SU-DHL-6 (cell line): ENCODE data around the gene CACNA2D1.

Experiments
- EZH2phosphoT487 ChIP-seq: fragments of 200-600 bp; sonication (generic), shearing (Covaris generic); conservative IDR thresholded peaks from 2 replicates; pipeline ENCODE4 v1.6.1; 2018; ENCODE audit warnings: mild to moderate bottlenecking, antibody characterized with exemption, low read length, moderate library complexity, mixed read lengths
- TF ChIP-seq, protein P1 (sequence below): fragments of 200-600 bp; sonication (generic); IDR thresholded peaks from one replicate; pipeline ENCODE4 v1.5.1; 2017; ENCODE audit warnings: antibody characterized with exemption, mild to moderate bottlenecking, low read length, moderate library complexity; ENCODE audit not compliant: insufficient read depth, poor library complexity, severe bottlenecking

GRCh38 chr7:82110146-82110840 lies 333.3 kb downstream of the CACNA2D1 start:
- TF ChIP-seq, protein P1, sequence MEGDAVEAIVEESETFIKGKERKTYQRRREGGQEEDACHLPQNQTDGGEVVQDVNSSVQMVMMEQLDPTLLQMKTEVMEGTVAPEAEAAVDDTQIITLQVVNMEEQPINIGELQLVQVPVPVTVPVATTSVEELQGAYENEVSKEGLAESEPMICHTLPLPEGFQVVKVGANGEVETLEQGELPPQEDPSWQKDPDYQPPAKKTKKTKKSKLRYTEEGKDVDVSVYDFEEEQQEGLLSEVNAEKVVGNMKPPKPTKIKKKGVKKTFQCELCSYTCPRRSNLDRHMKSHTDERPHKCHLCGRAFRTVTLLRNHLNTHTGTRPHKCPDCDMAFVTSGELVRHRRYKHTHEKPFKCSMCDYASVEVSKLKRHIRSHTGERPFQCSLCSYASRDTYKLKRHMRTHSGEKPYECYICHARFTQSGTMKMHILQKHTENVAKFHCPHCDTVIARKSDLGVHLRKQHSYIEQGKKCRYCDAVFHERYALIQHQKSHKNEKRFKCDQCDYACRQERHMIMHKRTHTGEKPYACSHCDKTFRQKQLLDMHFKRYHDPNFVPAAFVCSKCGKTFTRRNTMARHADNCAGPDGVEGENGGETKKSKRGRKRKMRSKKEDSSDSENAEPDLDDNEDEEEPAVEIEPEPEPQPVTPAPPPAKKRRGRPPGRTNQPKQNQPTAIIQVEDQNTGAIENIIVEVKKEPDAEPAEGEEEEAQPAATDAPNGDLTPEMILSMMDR, result no peak
- TF ChIP-seq EZH2phosphoT487, result no peak
